ENCODE data around the gene DHRS3. TPM values are rescaled to one million over a fixed set of nuclear protein-coding genes. Genes with fewer than 3 reads are reported as not detected.

Gene DHRS3, protein sequence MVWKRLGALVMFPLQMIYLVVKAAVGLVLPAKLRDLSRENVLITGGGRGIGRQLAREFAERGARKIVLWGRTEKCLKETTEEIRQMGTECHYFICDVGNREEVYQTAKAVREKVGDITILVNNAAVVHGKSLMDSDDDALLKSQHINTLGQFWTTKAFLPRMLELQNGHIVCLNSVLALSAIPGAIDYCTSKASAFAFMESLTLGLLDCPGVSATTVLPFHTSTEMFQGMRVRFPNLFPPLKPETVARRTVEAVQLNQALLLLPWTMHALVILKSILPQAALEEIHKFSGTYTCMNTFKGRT
- polyA plus RNA-seq (2013, experiment 1 of 2), result 0.30 TPM
- polyA plus RNA-seq (2013, experiment 2 of 2), result 0.34 TPM

DNA sequence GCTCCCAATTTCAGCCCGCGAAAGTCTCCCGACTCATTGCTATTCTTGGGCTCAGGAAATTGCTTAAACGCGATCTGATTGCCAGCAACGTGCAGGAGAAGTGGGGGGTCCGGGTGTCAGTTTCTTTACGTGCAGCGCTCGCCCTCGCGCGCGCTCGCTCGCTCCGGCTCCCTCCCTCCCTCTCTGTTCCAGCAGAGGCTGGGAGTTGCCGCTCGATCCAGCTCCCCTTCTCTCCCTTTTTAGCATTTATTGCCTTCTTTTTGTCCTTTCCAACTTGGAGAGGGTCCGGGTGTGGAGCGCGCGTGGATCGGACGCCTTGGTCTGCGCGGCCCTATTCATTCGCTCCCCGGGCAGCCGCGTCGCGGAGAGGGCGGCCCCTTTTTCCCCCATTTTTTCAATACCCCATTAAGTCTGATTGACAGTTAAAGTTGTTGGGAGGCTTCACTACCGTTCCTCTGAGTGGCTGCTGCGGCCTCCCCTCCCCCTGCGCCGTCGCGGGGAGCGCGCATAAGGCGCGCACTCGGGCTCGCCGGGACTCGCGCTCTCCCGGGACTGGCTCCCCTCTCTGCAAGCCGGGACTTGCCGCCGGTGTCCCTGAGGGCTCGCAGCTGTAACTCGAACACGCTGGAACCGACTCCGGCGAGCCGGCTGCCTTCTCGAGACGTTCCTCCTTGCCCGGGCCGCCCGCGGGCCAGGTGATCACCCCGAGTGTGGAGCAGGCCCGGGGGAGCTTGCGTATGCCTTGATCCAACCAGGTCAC lies at the start of gene DHRS3:
Gene DHRS3 (minus strand): TSS at position 310 of the 760 bp plus-strand sequence. CDS start 862 bp downstream, outside the sequence.
- H3K18ac ChIP-seq (ENCODE audit: low read depth in 1 of 2, low read length in 2 of 2), result peak within 1 kb of the TSS in 1 of 2 experiments; percentile 2
- peaks cover 0 to 3% of the 10 kb centered on the region in 2 experiments for H3K36me3 ChIP-seq (ENCODE audit: control insufficient read depth in 1 of 2, insufficient read depth in 2 of 2, low read depth in 1 of 2, low read length in 2 of 2)
- H2BK5ac ChIP-seq (ENCODE audit: low read depth, low read length, poor library complexity, severe bottlenecking), result no peak within 1 kb of the TSS
- H3K23ac ChIP-seq (ENCODE audit: low read length in 2 of 2), result peak within 1 kb of the TSS in 1 of 2 experiments; percentile 89
- H2BK15ac ChIP-seq (ENCODE audit: low read depth, poor library complexity, severe bottlenecking), result no peak within 1 kb of the TSS
- peak within 1 kb of the TSS; percentile 36 for H2AFZ ChIP-seq (ENCODE audit: low read depth, low read length)
- no peak within 1 kb of the TSS for H3K14ac ChIP-seq (ENCODE audit: low read length in 2 of 2)
- under 1% methylated on average over 53 of the region's 69 CpGs for WGBS
- no peak within 1 kb of the TSS for H3K4ac ChIP-seq (ENCODE audit: low read depth in 1 of 2, low read length in 2 of 2)
- H2AK5ac ChIP-seq (ENCODE audit: low read length, severe bottlenecking), result no peak within 1 kb of the TSS
- H4K8ac ChIP-seq (ENCODE audit: low read length), result peak within 1 kb of the TSS; percentile 55
- H3K79me1 ChIP-seq (replicated peaks; ENCODE audit: low read length, poor library complexity, severe bottlenecking), result no peaks in the 10 kb centered on the region
- H3K4me3 ChIP-seq (ENCODE audit: insufficient read depth in 1 of 2, low read depth in 1 of 2, low read length in 2 of 2), result peak within 1 kb of the TSS; percentile 60 to 83
- no peak within 1 kb of the TSS for H2BK12ac ChIP-seq (ENCODE audit: low read length in 2 of 2)
- H3K4me1 ChIP-seq (ENCODE audit: control insufficient read depth, insufficient read depth, low read depth, low read length), result peaks cover 35% of the 10 kb centered on the region
- H4K91ac ChIP-seq (ENCODE audit: low read length), result no peak within 1 kb of the TSS
- H3K9ac ChIP-seq (ENCODE audit: low read length), result peak within 1 kb of the TSS; percentile 91
- peaks cover 0 to 24% of the 10 kb centered on the region in 2 experiments for H3K27me3 ChIP-seq (ENCODE audit: control insufficient read depth in 1 of 2, insufficient read depth in 1 of 2, low read length in 2 of 2)
- H3K4me2 ChIP-seq (ENCODE audit: low read length, poor library complexity, severe bottlenecking), result peak within 1 kb of the TSS; percentile 93
- no peak within 1 kb of the TSS for H2BK120ac ChIP-seq (ENCODE audit: low read depth, low read length)
- peak within 1 kb of the TSS; percentile 44 for H3K27ac ChIP-seq (ENCODE audit: low read length, poor library complexity, severe bottlenecking)
- DNase-seq, result peak; percentile 60
- no peaks in the 10 kb centered on the region for H3K9me3 ChIP-seq (ENCODE audit: control insufficient read depth, low read length)

DNA sequence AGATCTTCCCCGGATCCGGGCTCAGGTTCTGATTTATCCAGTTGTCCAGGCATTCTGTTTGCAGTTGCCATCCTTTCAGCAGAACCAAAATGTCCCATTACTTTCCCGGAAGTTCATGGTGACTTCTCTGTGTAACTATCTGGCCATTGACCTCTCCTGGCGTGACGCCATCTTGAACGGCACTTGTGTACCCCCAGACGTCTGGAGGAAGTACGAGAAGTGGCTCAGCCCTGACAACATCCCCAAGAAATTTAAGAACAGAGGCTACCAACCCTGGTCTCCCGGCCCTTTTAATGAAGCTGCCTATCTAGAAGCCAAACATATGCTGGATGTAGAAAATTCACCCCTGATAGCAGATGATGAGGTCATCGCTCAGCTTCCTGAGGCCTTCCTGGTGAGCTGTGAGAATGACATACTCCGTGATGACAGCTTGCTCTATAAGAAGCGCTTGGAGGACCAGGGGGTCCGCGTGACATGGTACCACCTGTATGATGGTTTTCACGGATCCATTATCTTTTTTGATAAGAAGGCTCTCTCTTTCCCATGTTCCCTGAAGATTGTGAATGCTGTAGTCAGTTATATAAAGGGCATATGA lies 48.2 kb upstream of the DHRS3 start:
- Histone ChIP-seq H3K4me2 (ENCODE audit: low read length, poor library complexity, severe bottlenecking) (no peak overlapping the region), H2BK120ac (ENCODE audit: low read depth, low read length) (no peak overlapping the region), H3K18ac (ENCODE audit: low read depth in 1 of 2, low read length in 2 of 2) (no peak overlapping the region), H2BK12ac (ENCODE audit: low read length in 2 of 2) (no peak overlapping the region), H3K4ac (ENCODE audit: low read depth in 1 of 2, low read length in 2 of 2) (no peak overlapping the region), H4K91ac (ENCODE audit: low read length) (no peak overlapping the region), H4K8ac (ENCODE audit: low read length) (no peak overlapping the region), H2BK15ac (ENCODE audit: low read depth, poor library complexity, severe bottlenecking) (no peak overlapping the region), H3K9me3 (ENCODE audit: control insufficient read depth, low read length) (peaks cover 17% of the 10 kb centered on the region), H3K36me3 (ENCODE audit: control insufficient read depth in 1 of 2, insufficient read depth in 2 of 2, low read depth in 1 of 2, low read length in 2 of 2) (no peaks in the 10 kb centered on the region), H3K23ac (ENCODE audit: low read length in 2 of 2) (no peak overlapping the region), H2AK5ac (ENCODE audit: low read length, severe bottlenecking) (no peak overlapping the region), H2BK5ac (ENCODE audit: low read depth, low read length, poor library complexity, severe bottlenecking) (no peak overlapping the region), H3K27ac (ENCODE audit: low read length, poor library complexity, severe bottlenecking) (no peak overlapping the region), H3K9ac (ENCODE audit: low read length) (no peak overlapping the region), H2AFZ (ENCODE audit: low read depth, low read length) (no peak overlapping the region), H3K14ac (ENCODE audit: low read length in 2 of 2) (no peak overlapping the region), H3K27me3 (ENCODE audit: control insufficient read depth in 1 of 2, insufficient read depth in 1 of 2, low read length in 2 of 2) (peaks cover 10 to 13% of the 10 kb centered on the region in 2 experiments), H3K4me3 (ENCODE audit: insufficient read depth in 1 of 2, low read depth in 1 of 2, low read length in 2 of 2) (no peak overlapping the region), H3K79me1 (replicated peaks; ENCODE audit: low read length, poor library complexity, severe bottlenecking) (no peaks in the 10 kb centered on the region), H3K4me1 (ENCODE audit: control insufficient read depth, insufficient read depth, low read depth, low read length) (no peaks in the 10 kb centered on the region)
- WGBS, result 89% methylated on average over 15 of the region's 15 CpGs
- no peak for DNase-seq

- H3K27ac ChIP-seq (ENCODE audit: low read length, poor library complexity, severe bottlenecking), result no peak overlapping the region
- H2BK15ac ChIP-seq (ENCODE audit: low read depth, poor library complexity, severe bottlenecking), result no peak overlapping the region
- H3K9me3 ChIP-seq (ENCODE audit: control insufficient read depth, low read length), result peaks cover 17% of the 10 kb centered on the region
- H3K4me2 ChIP-seq (ENCODE audit: low read length, poor library complexity, severe bottlenecking), result no peak overlapping the region
- no peak overlapping the region for H2BK5ac ChIP-seq (ENCODE audit: low read depth, low read length, poor library complexity, severe bottlenecking)
- no peak overlapping the region for H4K8ac ChIP-seq (ENCODE audit: low read length)
- DNase-seq, result no peak
- no peak overlapping the region for H2BK120ac ChIP-seq (ENCODE audit: low read depth, low read length)
- no peak overlapping the region for H2AK5ac ChIP-seq (ENCODE audit: low read length, severe bottlenecking)
- no peak overlapping the region for H3K4me3 ChIP-seq (ENCODE audit: insufficient read depth in 1 of 2, low read depth in 1 of 2, low read length in 2 of 2)
- no peaks in the 10 kb centered on the region for H3K4me1 ChIP-seq (ENCODE audit: control insufficient read depth, insufficient read depth, low read depth, low read length)
- H3K18ac ChIP-seq (ENCODE audit: low read depth in 1 of 2, low read length in 2 of 2), result no peak overlapping the region
- H3K4ac ChIP-seq (ENCODE audit: low read depth in 1 of 2, low read length in 2 of 2), result no peak overlapping the region
- no peak overlapping the region for H3K23ac ChIP-seq (ENCODE audit: low read length in 2 of 2)
- no peak overlapping the region for H3K9ac ChIP-seq (ENCODE audit: low read length)
- no peak overlapping the region for H4K91ac ChIP-seq (ENCODE audit: low read length)
- no peak overlapping the region for H2AFZ ChIP-seq (ENCODE audit: low read depth, low read length)
- H3K14ac ChIP-seq (ENCODE audit: low read length in 2 of 2), result no peak overlapping the region
- H2BK12ac ChIP-seq (ENCODE audit: low read length in 2 of 2), result no peak overlapping the region
- 87% methylated on average over 4 of the region's 4 CpGs for WGBS
- H3K36me3 ChIP-seq (ENCODE audit: control insufficient read depth in 1 of 2, insufficient read depth in 2 of 2, low read depth in 1 of 2, low read length in 2 of 2), result no peaks in the 10 kb centered on the region
- peaks cover 5 to 6% of the 10 kb centered on the region in 2 experiments for H3K27me3 ChIP-seq (ENCODE audit: control insufficient read depth in 1 of 2, insufficient read depth in 1 of 2, low read length in 2 of 2)
- no peaks in the 10 kb centered on the region for H3K79me1 ChIP-seq (replicated peaks; ENCODE audit: low read length, poor library complexity, severe bottlenecking)
Measured at GRCh38 chr1:12665511-12665910, 47.5 kb upstream of the DHRS3 start.

DNA sequence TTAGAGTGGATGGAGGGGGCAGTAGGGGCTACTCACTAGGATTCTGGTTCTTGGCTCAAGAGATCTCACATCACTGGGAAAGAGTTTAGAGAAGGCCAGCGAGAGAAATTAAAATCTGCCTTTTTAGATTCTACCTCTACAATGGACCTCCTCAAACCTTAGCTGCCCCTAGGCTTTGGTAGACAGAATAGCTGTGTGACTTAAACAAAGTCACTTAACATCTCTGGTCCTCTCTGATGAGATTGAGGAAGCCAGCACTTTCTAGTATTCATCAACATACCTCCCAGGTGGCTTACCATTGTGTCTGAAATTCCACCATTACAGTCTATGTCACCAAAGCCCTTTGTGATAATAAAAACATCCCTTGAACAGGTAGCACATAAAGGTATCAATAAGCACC lies 44.5 kb upstream of the DHRS3 start:
- no peak overlapping the region for H3K27ac ChIP-seq (ENCODE audit: low read length, poor library complexity, severe bottlenecking)
- WGBS, result 75% methylated on average over 1 of the region's 1 CpG
- no peak overlapping the region for H3K23ac ChIP-seq (ENCODE audit: low read length in 2 of 2)
- H3K18ac ChIP-seq (ENCODE audit: low read depth in 1 of 2, low read length in 2 of 2), result no peak overlapping the region
- H3K4ac ChIP-seq (ENCODE audit: low read depth in 1 of 2, low read length in 2 of 2), result no peak overlapping the region
- DNase-seq, result no peak
- H3K9me3 ChIP-seq (ENCODE audit: control insufficient read depth, low read length), result peaks cover 7% of the 10 kb centered on the region
- no peaks in the 10 kb centered on the region for H3K36me3 ChIP-seq (ENCODE audit: control insufficient read depth in 1 of 2, insufficient read depth in 2 of 2, low read depth in 1 of 2, low read length in 2 of 2)
- H3K4me2 ChIP-seq (ENCODE audit: low read length, poor library complexity, severe bottlenecking), result no peak overlapping the region
- no peak overlapping the region for H2BK15ac ChIP-seq (ENCODE audit: low read depth, poor library complexity, severe bottlenecking)
- H2AFZ ChIP-seq (ENCODE audit: low read depth, low read length), result no peak overlapping the region
- H2BK120ac ChIP-seq (ENCODE audit: low read depth, low read length), result no peak overlapping the region
- no peak overlapping the region for H3K4me3 ChIP-seq (ENCODE audit: insufficient read depth in 1 of 2, low read depth in 1 of 2, low read length in 2 of 2)
- no peaks in the 10 kb centered on the region for H3K4me1 ChIP-seq (ENCODE audit: control insufficient read depth, insufficient read depth, low read depth, low read length)
- no peak overlapping the region for H3K9ac ChIP-seq (ENCODE audit: low read length)
- no peak overlapping the region for H2BK12ac ChIP-seq (ENCODE audit: low read length in 2 of 2)
- H4K91ac ChIP-seq (ENCODE audit: low read length), result no peak overlapping the region
- no peaks in the 10 kb centered on the region for H3K27me3 ChIP-seq (ENCODE audit: control insufficient read depth in 1 of 2, insufficient read depth in 1 of 2, low read length in 2 of 2)
- H4K8ac ChIP-seq (ENCODE audit: low read length), result no peak overlapping the region
- no peak overlapping the region for H2AK5ac ChIP-seq (ENCODE audit: low read length, severe bottlenecking)
- no peak overlapping the region for H3K14ac ChIP-seq (ENCODE audit: low read length in 2 of 2)
- no peak overlapping the region for H2BK5ac ChIP-seq (ENCODE audit: low read depth, low read length, poor library complexity, severe bottlenecking)
- H3K79me1 ChIP-seq (replicated peaks; ENCODE audit: low read length, poor library complexity, severe bottlenecking), result no peaks in the 10 kb centered on the region
